Esophagus mucosa (tissue), 1 donor: Measurements from ENCODE around the gene SCLY. TPM values are rescaled to one million over a fixed set of nuclear protein-coding genes. Genes with fewer than 3 reads are reported as not detected.
"Not testable (repeated sequence)": the region's sequence is repeated elsewhere in the genome, so short reads cannot be mapped to it uniquely, and the experiment has no call there.

Experiments
- ATAC-seq: fragments of 200-7000 bp; cut with Tn5 transposase; one replicate; pipeline ENCODE4 v1.9.1; 2020
- total RNA-seq: library from RNA; stranded (reverse); gene quantifications from one replicate; pipeline ENCODE4 v1.2.4, GENCODE V29; 2023
- donor health status: DM: yes; HTN: yes; CAD: no.

Gene SCLY
- total RNA-seq, 1 donor from 2014 or later: 8.9 TPM

GRCh38 chr2:238114851-238115660 is 54.3 kb downstream of the SCLY start:
- ATAC-seq: no peak

GRCh38 chr2:238115709-238116108 is 54.9 kb downstream of the SCLY start:
- not testable (repeated sequence) for ATAC-seq

GRCh38 chr2:238116298-238117198 is 55.7 kb downstream of the SCLY start:
- ATAC-seq: peak; percentile 6

GRCh38 chr2:238117199-238118154 is 56.7 kb downstream of the SCLY start:
- peak; percentile 18 for ATAC-seq

GRCh38 chr2:238119756-238120462 is 59.1 kb downstream of the SCLY start:
- ATAC-seq: peak; percentile 10

- no peak for ATAC-seq
Measured at GRCh38 chr2:238120463-238121298, 59.9 kb downstream of the SCLY start.

GRCh38 chr2:238121511-238122286 is 60.9 kb downstream of the SCLY start:
- ATAC-seq: no peak

GRCh38 chr2:238122287-238123217 is 61.8 kb downstream of the SCLY start:
- ATAC-seq: no peak

- ATAC-seq: no peak
Measured at GRCh38 chr2:238123218-238123971, 62.6 kb downstream of the SCLY start.

GRCh38 chr2:238123991-238124470 is 63.2 kb downstream of the SCLY start:
- no peak for ATAC-seq

GRCh38 chr2:238124488-238125126 is 63.8 kb downstream of the SCLY start:
- no peak for ATAC-seq

- peak; percentile 3 for ATAC-seq
Measured at GRCh38 chr2:238125127-238125885, 64.5 kb downstream of the SCLY start.

GRCh38 chr2:238126338-238126737 is 65.5 kb downstream of the SCLY start:
- ATAC-seq: no peak

- no peak for ATAC-seq
Measured at GRCh38 chr2:238126775-238127164, 66.0 kb downstream of the SCLY start.

- peak; percentile 35 for ATAC-seq
Measured at GRCh38 chr2:238127165-238128060, 66.6 kb downstream of the SCLY start.
